GM12878 (cell line): ENCODE measurements around the gene ZFP36. TPM values are rescaled to one million over a fixed set of nuclear protein-coding genes. Genes with fewer than 3 reads are reported as not detected.

Experiments
- ATAC-seq: fragments of 200-7000 bp; cut with Tn5 transposase; 3 replicates; pipeline ENCODE4 v1.9.1; 2020; ENCODE audit warnings: mild to moderate bottlenecking, moderate library complexity
- BruUV-seq: library from RNA; stranded (reverse); fragments of 400-500 nt; replicated peaks from 2 replicates; lab custom pipeline; 2021; lab: Mats Ljungman, UMichigan
- CTCF ChIA-PET: fragments of 300-600 bp; sonication (Branson Sonifier 250); formaldehyde crosslinking; extraction: SDS; loops from one replicate; lab custom pipeline; 2021; ENCODE audit warnings: inconsistent platforms; lab: Yijun Ruan, JAX
- POLR2A ChIA-PET: fragments of 350-600 bp; formaldehyde crosslinking; extraction: SDS; loops from one replicate; lab custom pipeline; 2021; ENCODE audit warnings: inconsistent platforms; lab: Charles Lee
- RAD21 ChIA-PET: fragments of 300-600 bp; sonication (Branson Sonifier 250); formaldehyde crosslinking; loops from one replicate; lab custom pipeline; 2023; ENCODE audit warnings: antibody characterized with exemption; ENCODE audit not compliant: unreplicated experiment; lab: Charles Lee
- SMC1A ChIA-PET: fragments of 300-600 bp; sonication (Branson Sonifier 250); formaldehyde crosslinking; loops from one replicate; lab custom pipeline; 2023; ENCODE audit not compliant: unreplicated experiment, uncharacterized antibody; lab: Charles Lee
- DNase-seq: peaks from one replicate; pipeline ENCODE4 v3.0.0-alpha.2; 2011; ENCODE audit warnings: low read depth, low spot score
- FAIRE-seq: peaks from 3 replicates; lab custom pipeline; 2011; peaks lifted over from hg19 to GRCh38; lab: Jason Lieb, UNC
- H2AFZ ChIP-seq: 2 replicates; pipeline ENCODE4 v1.6.0; 2011; ENCODE audit warnings: low read depth, low read length, control low read depth; ENCODE audit not compliant: control insufficient read depth
- H3K27ac ChIP-seq: 2 replicates; pipeline ENCODE4 v1.5.1; 2011; ENCODE audit warnings: control low read depth; ENCODE audit not compliant: control insufficient read depth, insufficient read depth
- H3K27me3 ChIP-seq, 2 experiments: replicated peaks in 1 of 2; 2 replicates each; pipeline versions ENCODE4 v1.6.0 to v1.6.1; 2011; ENCODE audit warnings: low read length in 1 of 2; ENCODE audit not compliant: control insufficient read depth in 2 of 2, insufficient read depth in 2 of 2
- H3K36me3 ChIP-seq, 2 experiments: 2 replicates each; pipeline ENCODE4 v1.5.1; 2011; ENCODE audit warnings: low read length in 1 of 2; ENCODE audit not compliant: control insufficient read depth in 2 of 2, insufficient read depth in 2 of 2
- H3K4me1 ChIP-seq: 2 replicates; pipeline ENCODE4 v1.6.1; 2011; ENCODE audit warnings: mild to moderate bottlenecking, low read length, moderate library complexity, mixed read lengths; ENCODE audit not compliant: control insufficient read depth, insufficient read depth
- H3K4me2 ChIP-seq: 2 replicates; pipeline ENCODE4 v1.6.0; 2011; ENCODE audit warnings: control low read depth; ENCODE audit not compliant: control insufficient read depth, insufficient read depth
- H3K4me3 ChIP-seq: fragments of 200-600 bp; sonication (generic); 2 replicates; pipeline ENCODE4 v1.5.1; 2016
- H3K79me2 ChIP-seq: 2 replicates; pipeline ENCODE4 v1.6.0; 2011; ENCODE audit warnings: low read length; ENCODE audit not compliant: control insufficient read depth, insufficient read depth
- H3K9ac ChIP-seq: 2 replicates; pipeline ENCODE4 v1.8.0; 2011; ENCODE audit warnings: low read length, control low read depth, mixed read lengths; ENCODE audit not compliant: control insufficient read depth, insufficient read depth
- H3K9me3 ChIP-seq: replicated peaks from 3 replicates; pipeline ENCODE4 v1.5.1; 2011; ENCODE audit warnings: mild to moderate bottlenecking, low read length; ENCODE audit not compliant: control insufficient read depth, insufficient read depth
- H4K20me1 ChIP-seq: 2 replicates; pipeline ENCODE4 v1.6.0; 2011; ENCODE audit not compliant: control insufficient read depth, insufficient read depth
- ASH2L ChIP-seq: fragments of 300-600, 200-600 bp; sonication (generic); IDR thresholded peaks from 2 replicates; pipeline ENCODE4 v1.6.1; 2017; ENCODE audit warnings: low read depth, mild to moderate bottlenecking, borderline replicate concordance
- BCL3 ChIP-seq: IDR thresholded peaks from 2 replicates; pipeline ENCODE4 v1.6.1; 2011; ENCODE audit warnings: borderline replicate concordance, low read depth, mild to moderate bottlenecking, moderate library complexity, low read length; ENCODE audit not compliant: insufficient read depth, poor library complexity, severe bottlenecking
- BHLHE40 ChIP-seq, 2 experiments: fragments of 450-650 bp in 1 of 2; IDR thresholded peaks; 2 replicates each; pipeline ENCODE4 v1.6.1; 2011 to 2017; ENCODE audit warnings: low read depth in 2 of 2, borderline replicate concordance in 1 of 2, improper control_type of control experiment in 1 of 2, low read length in 1 of 2, mild to moderate bottlenecking in 1 of 2
- E2F8 ChIP-seq: fragments of 450-650 bp; IDR thresholded peaks from 2 replicates; pipeline ENCODE4 v1.6.1; 2018; ENCODE audit warnings: mild to moderate bottlenecking, low read depth, moderate library complexity; ENCODE audit not compliant: partially characterized antibody
- EED ChIP-seq: sonication (generic); IDR thresholded peaks from 2 replicates; pipeline ENCODE4 v1.6.1; 2016; ENCODE audit warnings: antibody characterized with exemption, low read depth
- EGR1 ChIP-seq, 2 experiments: IDR thresholded peaks; 1 replicate in 1 of 2; 2 replicates in 1 of 2; pipeline ENCODE4 v1.6.1; 2011 to 2012; ENCODE audit warnings: low read depth in 2 of 2, low read length in 2 of 2, borderline replicate concordance in 1 of 2, mild to moderate bottlenecking in 1 of 2, moderate library complexity in 1 of 2
- HCFC1 ChIP-seq: fragments of 150-350 bp; IDR thresholded peaks from 2 replicates; pipeline ENCODE4 v1.6.1; 2014; ENCODE audit warnings: low read length
- HDAC2 ChIP-seq: fragments of 200-600 bp; sonication (generic); IDR thresholded peaks from 2 replicates; pipeline ENCODE4 v1.6.1; 2017
- IRF5 ChIP-seq: fragments of 450-650 bp; IDR thresholded peaks from 2 replicates; pipeline ENCODE4 v1.6.1; 2017; ENCODE audit warnings: borderline replicate concordance
- MEF2B ChIP-seq: fragments of 450-650 bp; IDR thresholded peaks from 2 replicates; pipeline ENCODE4 v1.6.1; 2018; ENCODE audit warnings: mild to moderate bottlenecking, moderate library complexity; ENCODE audit not compliant: partially characterized antibody, poor library complexity, severe bottlenecking
- NFYB ChIP-seq: IDR thresholded peaks from 2 replicates; pipeline ENCODE4 v1.6.1; 2011; ENCODE audit warnings: low read depth, mild to moderate bottlenecking, low read length, improper control_type of control experiment, moderate library complexity; ENCODE audit not compliant: insufficient read depth
- NR2C2 ChIP-seq: IDR thresholded peaks from 2 replicates; pipeline ENCODE4 v1.6.1; 2011; ENCODE audit warnings: borderline replicate concordance, low read depth; ENCODE audit not compliant: control insufficient read depth, insufficient read length
- RAD21 ChIP-seq: IDR thresholded peaks from 2 replicates; pipeline ENCODE4 v1.6.1; 2011; ENCODE audit warnings: mild to moderate bottlenecking, low read depth, low read length, moderate library complexity; ENCODE audit not compliant: insufficient read depth
- RELA ChIP-seq: fragments of 450-650 bp; IDR thresholded peaks from 2 replicates; pipeline ENCODE4 v1.8.0; 2014; ENCODE audit warnings: borderline replicate concordance; ENCODE audit not compliant: partially characterized antibody
- SPI1 ChIP-seq: IDR thresholded peaks from 2 replicates; pipeline ENCODE4 v1.6.1; 2011; ENCODE audit warnings: low read depth, mild to moderate bottlenecking, low read length, moderate library complexity, borderline replicate concordance; ENCODE audit not compliant: insufficient read depth
- SREBF1 ChIP-seq: IDR thresholded peaks from 2 replicates; pipeline ENCODE4 v1.6.1; 2012; ENCODE audit warnings: mild to moderate bottlenecking, low read length
- STAT3 ChIP-seq: IDR thresholded peaks from 2 replicates; pipeline ENCODE4 v1.6.1; 2011; ENCODE audit warnings: low read depth, low read length, improper control_type of control experiment
- WGBS: methylation state at CpG from one replicate; pipeline ENCODE4 v1.1.6; 2016; ENCODE audit warnings: low lambda C conversion rate; ENCODE audit not compliant: insufficient replicate concordance, insufficient coverage; ENCODE audit errors: missing lambda C conversion rate; 5-methylcytosine and 5-hydroxymethylcytosine counted together
- in situ Hi-C: fragments of 300-500 bp; cut with MboI; formaldehyde crosslinking; loops from 9 replicates; pipeline ENCODE4 v1.14.3; 2018; ENCODE audit warnings: mixed read lengths
- intact Hi-C: fragments of 100-400 bp; cut with micrococcal nuclease; formaldehyde crosslinking; loops from one replicate; pipeline ENCODE4 v1.14.2; 2022; ENCODE audit not compliant: unreplicated experiment
- polyA plus RNA-seq, 11 experiments: library from polyadenylated mRNA; depleted of rRNA in 4 of 11; unstranded in 6 of 11; stranded (reverse) in 5 of 11; fragments of >200 nt; fragmentation: Nextera tagmentation in 4 of 11; fragmentation: Illumina TruSeq in 1 of 11; extraction: Ambion mirVana in 4 of 11; extraction: Trizol in 1 of 11; gene quantifications; 1 replicate in 1 of 11; 2 replicates in 10 of 11; pipeline versions ENCODE4 v1.2.1 to v1.2.3, GENCODE V29; 2011 to 2016; ENCODE audit warnings: inconsistent platforms in 2 of 11, missing spikeins in 2 of 11, low read depth in 1 of 11
- total RNA-seq, 4 experiments: library from RNA; depleted of rRNA in 3 of 4; stranded (reverse); fragments of >200 nt in 3 of 4; fragmentation: Illumina TruSeq in 1 of 4; extraction: Trizol in 1 of 4; gene quantifications; 2 replicates each; pipeline versions ENCODE4 v1.2.1 to v1.2.3, GENCODE V29; 2013 to 2021

Gene ZFP36
- total and polyA plus RNA-seq, 10 of the 15 experiments (the other 5 are each of a cell fraction or from before 2014, with no cell fraction given) = 5.3 to 55.0 (median 18.1) TPM

DNA sequence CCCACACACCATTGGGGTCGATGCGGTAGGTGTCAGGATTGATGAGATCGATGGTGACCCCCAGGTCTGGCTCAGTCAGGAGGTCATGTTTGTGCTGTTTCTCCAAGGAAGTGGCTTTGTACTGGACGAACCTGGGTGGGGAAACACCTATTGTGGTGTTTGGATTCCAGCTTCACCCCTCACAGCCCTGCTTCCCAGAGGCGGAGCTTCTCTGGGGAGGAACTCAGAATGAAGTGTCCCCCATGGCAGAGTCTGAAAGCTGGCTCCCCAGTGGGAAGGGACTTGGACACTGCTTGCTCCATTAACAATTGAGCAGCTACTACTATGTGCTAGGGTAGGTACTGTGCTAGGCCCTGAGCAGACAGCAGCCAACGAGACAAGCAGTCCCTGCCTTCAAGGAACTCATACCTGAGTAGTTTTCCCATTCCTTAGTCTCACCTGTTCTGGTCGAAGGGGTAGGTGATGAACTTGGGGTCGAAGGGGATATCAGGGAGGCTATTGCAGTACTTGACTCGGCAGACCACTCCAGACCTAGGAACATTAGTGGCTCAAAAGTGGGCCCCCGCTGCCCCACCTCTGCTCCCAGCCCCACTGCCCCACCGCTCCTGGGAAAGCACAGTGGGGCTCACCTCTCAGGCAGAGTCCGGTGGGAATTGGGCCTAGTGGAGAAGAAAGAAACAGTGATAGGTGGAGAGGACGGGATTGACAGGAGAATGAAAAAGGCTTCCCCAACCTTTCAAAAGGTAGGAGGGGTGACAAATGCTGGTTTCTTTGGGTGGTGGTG, 16.8 kb upstream of the ZFP36 start:
- ChIA-PET SMC1A (interaction anchor here (1.8 kb wide), 1 partner anchor 22 kb away, joined by 12 read pairs; no protein-coding TSS in a partner anchor), POLR2A (no interaction called here), CTCF (interaction anchor here (2.3 kb wide), 1 partner anchor 39 kb away, joined by 7 read pairs; no protein-coding TSS in a partner anchor), RAD21 (interaction anchor here (1.6 kb wide), 1 partner anchor 54 kb away, joined by 6 read pairs; the partner anchor contains the start of gene GMFG)
- no peak for DNase-seq
- intact Hi-C loops = loop anchor here (2.0 kb wide), 2 partner anchors 47 to 55 kb away; partner anchors contain the start of genes SAMD4B and SUPT5H
- no peak for ATAC-seq
- FAIRE-seq = no peak
- Histone ChIP-seq H3K4me3 (peak overlapping the region; percentile 99), H3K36me3 (peaks cover 5 to 32% of the 10 kb centered on the region in 2 experiments), H3K4me1 (peaks cover 10% of the 10 kb centered on the region), H3K9me3 (no peaks in the 10 kb centered on the region), H3K27ac (peak overlapping the region; percentile 96), H4K20me1 (no peaks in the 10 kb centered on the region), H2AFZ (no peak overlapping the region), H3K4me2 (peak overlapping the region; percentile 83), H3K27me3 (no peaks in the 10 kb centered on the region), H3K79me2 (peaks cover 28% of the 10 kb centered on the region), H3K9ac (peak overlapping the region; percentile 95)
- 55% methylated on average over 13 of the region's 13 CpGs for WGBS
- no TSS peak for BruUV-seq
- in situ Hi-C loops = no loop called here
- TF ChIP-seq BCL3 = no peak
- TF ChIP-seq E2F8 = no peak
- TF ChIP-seq EGR1 (IDR thresholded peaks at IDR 0.05; ENCODE audit: borderline replicate concordance in 1 of 2, low read depth in 2 of 2, low read length in 2 of 2) = no peak
- no peak for TF ChIP-seq ASH2L
- no peak for TF ChIP-seq MEF2B
- TF ChIP-seq BHLHE40 (IDR thresholded peaks at IDR 0.05; ENCODE audit: borderline replicate concordance in 1 of 2, low read depth in 2 of 2, low read length in 1 of 2) = no peak
- no peak for TF ChIP-seq HCFC1
- no peak for TF ChIP-seq STAT3
- TF ChIP-seq SREBF1 = no peak
- no peak for TF ChIP-seq SPI1
- no peak for TF ChIP-seq HDAC2
- no peak for TF ChIP-seq EED
- no peak for TF ChIP-seq IRF5
- TF ChIP-seq NFYB = no peak
- TF ChIP-seq RAD21 = no peak
- no peak for TF ChIP-seq NR2C2
- TF ChIP-seq RELA = no peak
